Activated T-cell treated with anti-CD3 and anti-CD28 coated beads for 1 hour (primary cell): ENCODE measurements around the gene ZC3H12C.
"Not testable (repeated sequence)": the region's sequence is repeated elsewhere in the genome, so short reads cannot be mapped to it uniquely, and the experiment has no call there.

Experiments
- DNase-seq: peaks from one replicate; pipeline ENCODE4 v3.0.0-alpha.2; 2020; ENCODE audit warnings: low read depth

ZC3H12C gene

GRCh38 chr11:110092515-110093406 lies at the start of gene ZC3H12C:
Gene ZC3H12C (plus strand): TSS chr11:110093392. CDS start chr11:110093412, 20 bp downstream.
- no peak for DNase-seq

GRCh38 chr11:110044226-110044968 lies 48.8 kb upstream of the ZC3H12C start:
- DNase-seq, result no peak

DNA sequence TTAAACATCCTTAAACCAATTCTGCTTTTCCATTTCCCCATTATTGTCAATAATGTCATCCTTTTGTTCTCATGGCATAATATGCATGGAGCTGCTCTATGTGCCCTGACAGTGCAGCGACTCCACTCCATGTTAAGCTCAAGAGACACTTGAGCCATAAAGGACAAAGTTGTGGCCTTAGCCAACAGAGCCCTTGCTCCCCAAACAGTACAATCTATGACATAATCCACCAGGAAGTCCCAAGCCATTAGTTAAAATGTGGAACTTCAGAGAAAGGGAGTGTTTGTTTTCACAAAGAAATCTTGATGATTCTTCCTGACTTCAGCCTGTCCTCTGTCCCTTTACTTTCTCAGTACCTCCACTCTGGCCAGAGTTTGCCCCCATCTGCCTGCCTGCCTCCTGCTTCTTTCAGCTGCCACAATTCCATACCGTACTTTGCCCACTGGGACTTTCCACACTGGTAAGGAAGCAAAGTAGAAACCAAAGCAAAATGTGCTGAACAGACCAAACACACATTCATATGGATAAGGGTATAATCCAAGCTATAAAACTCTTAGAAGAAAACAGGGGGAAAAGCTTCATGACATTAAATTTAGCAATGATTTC lies 46.3 kb upstream of the ZC3H12C start:
- DNase-seq, result no peak

DNA sequence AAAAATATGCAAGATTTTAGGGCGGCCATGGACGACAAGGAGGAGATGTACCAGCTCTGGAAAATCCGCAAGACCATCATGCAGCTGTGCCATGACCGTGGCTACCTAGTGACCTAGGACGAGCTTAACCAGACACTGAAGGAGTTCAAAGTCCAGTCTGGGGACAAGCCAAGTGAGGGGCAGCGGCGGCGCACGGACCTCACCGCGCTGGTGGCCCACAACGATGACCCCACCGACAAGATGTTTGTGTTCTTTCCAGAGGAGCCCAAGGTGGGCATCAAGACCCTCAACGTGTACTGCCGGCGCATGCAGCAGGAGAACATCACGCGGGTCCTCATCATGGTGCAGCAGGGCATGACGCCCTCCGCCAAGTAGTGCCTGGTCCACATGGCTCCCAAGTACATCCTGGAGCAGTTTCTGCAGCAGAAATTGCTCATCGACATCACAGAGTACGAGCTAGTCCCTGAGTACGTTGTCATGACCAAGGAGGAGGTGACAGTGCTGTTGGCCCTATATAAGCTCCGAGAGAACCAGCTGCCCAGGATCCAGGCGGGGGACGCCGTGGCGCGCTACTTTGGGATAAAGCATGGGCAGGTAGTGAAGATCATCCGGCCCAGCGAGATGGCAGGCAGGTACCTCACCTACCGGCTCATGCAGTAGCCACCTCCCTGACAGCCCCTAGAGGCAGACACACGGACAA lies 43.5 kb upstream of the ZC3H12C start:
- DNase-seq, result no peak

GRCh38 chr11:110050201-110050506 lies 43.0 kb upstream of the ZC3H12C start:
- no peak for DNase-seq

DNA sequence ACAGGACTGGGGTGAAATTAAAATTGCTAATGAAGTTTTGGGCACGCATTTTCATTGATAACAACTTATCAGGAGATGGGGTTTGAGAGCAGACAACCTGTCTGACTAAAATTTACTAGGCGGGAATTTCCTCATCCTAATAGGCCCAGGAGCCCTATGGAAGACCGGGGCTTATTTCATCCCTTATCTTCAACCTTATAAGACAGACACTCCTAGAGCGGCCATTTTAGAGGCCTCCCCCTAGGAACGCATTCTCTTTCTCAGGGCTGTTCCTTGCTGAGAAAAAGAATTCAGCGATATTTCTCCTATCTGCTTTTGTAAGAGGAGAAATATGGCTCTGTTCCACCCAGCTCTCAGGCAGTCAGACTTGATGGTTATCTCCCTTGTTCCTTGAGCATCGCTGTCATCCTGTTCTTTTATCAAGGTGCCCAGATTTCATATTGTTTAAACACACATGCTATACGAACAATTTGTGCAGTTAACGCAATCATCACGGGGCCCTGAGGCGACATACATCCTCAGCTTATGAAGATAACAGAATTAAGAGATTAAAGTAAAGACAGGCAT lies 39.3 kb upstream of the ZC3H12C start:
- DNase-seq, result no peak

- no peak for DNase-seq
These were observed 36.2 kb upstream of the ZC3H12C start for GRCh38 chr11:110056956-110057355.

DNA sequence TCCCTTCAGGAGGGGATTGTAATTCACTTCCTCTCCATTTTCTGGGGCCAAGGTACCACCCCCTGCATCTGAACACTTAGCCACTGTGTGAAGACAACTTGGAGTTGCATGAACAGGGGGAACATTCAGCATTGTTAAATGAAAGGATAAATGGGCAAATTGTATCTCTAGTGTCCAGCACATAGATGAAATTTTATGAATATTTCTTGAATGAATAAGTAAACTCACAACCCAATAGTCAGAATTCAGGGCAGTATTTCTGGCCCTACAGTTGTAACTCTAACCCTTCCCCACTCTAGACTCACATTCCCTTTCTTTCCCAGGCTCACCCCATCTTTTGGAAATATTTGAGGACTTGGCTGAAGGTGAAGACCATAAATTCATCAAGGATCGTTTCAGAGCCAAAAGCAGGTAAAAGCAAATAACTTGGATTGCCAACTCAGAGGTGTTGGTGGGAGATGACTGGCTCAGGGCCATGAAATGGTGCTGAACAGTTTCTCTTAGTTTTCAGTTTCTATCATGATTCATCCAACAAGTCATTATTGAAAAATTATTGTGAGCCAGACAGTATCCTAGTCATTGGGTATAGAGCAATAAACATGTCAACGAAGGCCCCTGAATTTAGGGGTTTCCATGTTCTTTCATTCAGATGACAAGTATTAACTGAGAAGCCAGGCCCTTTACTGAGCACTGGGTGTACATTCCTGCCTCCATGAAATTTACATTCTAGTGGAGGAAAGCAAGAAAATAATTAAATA lies 33.3 kb upstream of the ZC3H12C start:
- DNase-seq, result no peak

DNA sequence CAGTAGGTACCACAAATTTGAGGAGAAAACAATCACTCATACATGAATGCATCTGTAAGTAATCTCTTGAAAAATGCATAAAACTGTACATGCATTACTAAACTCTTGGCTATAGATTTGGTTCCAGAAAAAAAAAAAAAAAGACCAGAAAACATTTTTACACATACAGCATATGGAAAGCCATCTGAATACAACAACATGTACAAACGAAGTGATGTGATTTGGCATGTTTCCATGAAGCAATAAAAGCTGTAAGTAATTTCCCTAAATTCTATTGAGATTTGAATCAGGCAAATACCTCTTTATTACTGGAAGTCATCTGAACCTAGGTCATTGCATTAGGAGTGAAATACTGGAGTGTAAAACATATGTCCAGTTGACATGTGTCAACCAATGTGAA lies 31.9 kb upstream of the ZC3H12C start:
- DNase-seq, result no peak

DNA sequence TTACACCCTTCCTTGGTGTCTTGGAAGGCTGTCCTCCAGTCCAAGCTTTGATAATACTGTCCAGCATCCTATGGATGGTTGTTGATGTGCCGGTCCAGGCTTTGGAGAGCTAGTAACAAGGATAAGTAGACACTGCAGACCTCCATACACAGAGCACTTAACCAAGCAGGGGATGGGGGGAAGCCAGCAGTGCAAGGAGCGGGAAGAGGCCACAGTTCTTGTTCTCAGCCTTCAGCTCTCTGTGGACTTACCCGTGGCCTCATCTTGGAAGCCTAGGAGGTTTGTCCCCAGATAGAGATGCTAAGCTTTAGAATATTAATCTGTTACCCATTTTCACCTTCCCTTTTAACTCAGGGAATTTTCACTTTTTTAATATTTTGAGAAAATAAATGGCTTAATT lies 30.9 kb upstream of the ZC3H12C start:
- DNase-seq, result no peak

DNA sequence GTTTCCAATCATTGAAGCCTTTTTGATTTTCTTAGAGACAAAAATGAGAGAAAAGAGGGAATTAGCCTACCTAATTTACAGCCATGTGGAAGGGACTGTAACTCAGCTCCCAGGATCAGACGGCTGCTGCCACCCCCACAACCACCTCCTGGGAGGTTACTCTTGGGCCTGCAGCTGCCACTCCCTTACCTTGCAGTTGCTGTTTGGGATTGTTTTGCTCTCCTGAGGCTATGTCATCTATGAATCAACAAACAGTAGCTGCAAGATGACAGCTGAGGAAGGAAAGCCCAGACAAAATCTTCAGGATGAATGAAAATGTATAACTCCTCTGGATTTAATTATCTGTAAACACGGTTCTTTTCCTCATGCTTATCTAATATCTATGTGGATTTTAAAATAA lies 28.0 kb upstream of the ZC3H12C start:
- no peak for DNase-seq

GRCh38 chr11:110068001-110068400 lies 25.2 kb upstream of the ZC3H12C start:
- DNase-seq, result not testable (repeated sequence)

- DNase-seq, result no peak
These were observed 23.9 kb upstream of the ZC3H12C start for GRCh38 chr11:110069158-110069737.

- DNase-seq, result no peak
These were observed 23.0 kb upstream of the ZC3H12C start for GRCh38 chr11:110070176-110070575.

- no peak for DNase-seq
These were observed 22.0 kb upstream of the ZC3H12C start for GRCh38 chr11:110071197-110071596.

DNA sequence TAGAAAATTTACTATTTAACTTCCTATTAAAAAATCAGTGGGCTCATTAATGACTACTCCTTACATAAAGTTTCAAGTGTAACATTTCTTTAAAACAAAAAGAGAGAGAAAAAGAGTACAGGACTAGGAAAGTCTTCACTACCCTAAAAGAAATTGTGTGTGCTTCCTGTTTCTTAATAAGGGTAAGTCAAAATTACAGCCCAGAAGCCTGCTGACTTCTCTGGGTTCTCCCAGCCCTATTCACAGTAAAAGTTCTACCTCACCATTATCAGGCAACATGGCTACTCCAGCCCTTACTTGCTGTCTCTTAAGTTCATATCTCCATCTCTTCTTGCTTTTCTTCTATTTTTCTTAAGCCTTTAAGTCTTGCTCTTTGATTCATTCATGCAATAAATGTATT lies 20.3 kb upstream of the ZC3H12C start:
- DNase-seq, result no peak

DNA sequence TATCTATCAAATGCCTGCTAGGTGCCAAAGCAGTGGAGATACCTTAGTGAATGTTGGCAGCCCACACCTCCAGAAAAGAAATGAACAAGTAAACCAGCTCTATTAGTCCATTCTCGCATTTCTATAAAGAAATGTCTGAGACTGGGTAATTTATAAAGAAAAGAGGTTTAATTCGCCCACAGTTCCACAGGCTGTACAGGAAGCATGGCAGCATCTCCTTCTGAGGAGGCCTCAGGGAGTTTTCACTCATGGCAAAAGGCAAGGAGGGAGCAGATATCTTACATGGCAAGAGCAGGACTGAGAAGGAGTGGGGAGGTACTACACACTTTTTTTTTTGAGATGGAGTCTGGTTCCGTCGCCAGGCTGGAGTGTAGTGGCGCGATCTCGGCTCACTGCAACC lies 18.7 kb upstream of the ZC3H12C start:
- no peak for DNase-seq

DNA sequence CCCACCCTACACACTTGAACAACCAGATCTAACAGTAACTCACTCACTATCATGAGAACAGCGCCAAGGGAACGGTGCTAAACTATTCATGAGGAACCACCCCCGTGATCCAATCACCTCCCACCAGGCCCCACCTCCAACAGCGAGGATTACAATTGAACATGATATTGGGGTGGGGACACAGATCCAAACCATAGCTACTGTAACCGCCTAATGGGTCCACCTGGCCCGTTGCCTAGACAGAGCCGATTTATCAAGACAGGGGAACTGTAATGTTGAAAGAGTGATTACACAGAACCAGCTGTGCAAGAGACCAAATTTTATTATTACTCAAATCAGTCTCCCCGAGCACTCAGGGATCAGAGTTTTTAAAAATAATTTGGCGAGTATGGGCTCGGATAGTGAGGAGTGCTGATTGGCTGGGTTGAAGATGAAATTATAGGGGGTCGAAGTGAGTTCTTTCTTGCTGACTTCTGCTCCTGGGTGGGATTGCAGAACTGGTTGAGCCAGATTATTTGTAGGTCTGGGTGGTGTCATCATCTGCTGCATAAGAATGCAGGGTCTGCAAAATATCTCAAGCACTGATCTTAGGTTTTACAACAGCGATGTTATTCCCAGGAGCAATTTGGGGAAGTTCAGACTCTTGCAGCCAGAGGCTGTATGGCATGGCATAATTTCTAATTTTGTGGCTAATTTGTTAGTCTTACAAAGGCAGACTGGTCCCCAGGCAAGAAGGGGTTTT lies 17.9 kb upstream of the ZC3H12C start:
- no peak for DNase-seq

DNA sequence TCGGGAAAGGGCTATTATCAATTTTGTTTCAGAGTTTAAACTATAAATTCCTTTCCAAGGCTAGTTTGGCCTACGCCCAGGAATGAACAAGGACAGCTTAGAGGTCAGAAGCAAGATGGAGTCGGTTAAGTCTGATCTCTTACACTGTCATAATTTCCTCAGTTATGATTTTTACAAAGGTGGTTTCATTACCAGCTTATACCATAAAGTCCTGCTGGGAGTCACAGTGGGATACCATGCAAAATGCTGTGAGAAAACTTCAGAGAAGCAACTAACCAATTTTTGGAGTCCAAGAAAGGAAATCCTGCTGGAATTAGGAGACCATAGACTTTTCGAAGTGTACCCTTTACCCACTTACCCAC lies 17.4 kb upstream of the ZC3H12C start:
- no peak for DNase-seq

- no peak for DNase-seq
These were observed 16.7 kb upstream of the ZC3H12C start for GRCh38 chr11:110076371-110076965.
